Parathyroid adenoma (tissue), 2 donors: ENCODE results near the gene RUFY4.

Source experiments
- H2AFZ ChIP-seq: fragments of 300-600 bp; sonication (generic); one replicate; pipeline ENCODE4 v1.7.0; 2017; ENCODE audit warnings: antibody characterized with exemption, mild to moderate bottlenecking
- H3K27ac ChIP-seq: fragments of 300-600 bp; sonication (generic); one replicate; pipeline ENCODE4 v1.7.0; 2017
- H3K27me3 ChIP-seq: fragments of 300-600 bp; sonication (generic); one replicate; pipeline ENCODE4 v1.7.0; 2017; ENCODE audit warnings: low read length; ENCODE audit not compliant: control insufficient read depth, insufficient read depth
- H3K36me3 ChIP-seq: fragments of 300-600 bp; sonication (generic); one replicate; pipeline ENCODE4 v1.7.0; 2017; ENCODE audit warnings: low read length; ENCODE audit not compliant: control insufficient read depth, insufficient read depth
- H3K4me1 ChIP-seq: fragments of 300-600 bp; sonication (generic); one replicate; pipeline ENCODE4 v1.7.0; 2017; ENCODE audit warnings: control low read depth
- H3K4me2 ChIP-seq: fragments of 300-600 bp; sonication (generic); one replicate; pipeline ENCODE4 v1.7.0; 2017; ENCODE audit warnings: low read length
- H3K4me3 ChIP-seq: fragments of 300-600 bp; sonication (generic); one replicate; pipeline ENCODE4 v1.7.0; 2017; ENCODE audit warnings: low read depth, low read length
- H3K79me2 ChIP-seq: fragments of 300-600 bp; sonication (generic); one replicate; pipeline ENCODE4 v1.7.0; 2017; ENCODE audit warnings: control low read depth
- H3K9ac ChIP-seq: fragments of 300-600 bp; sonication (generic); one replicate; pipeline ENCODE4 v1.7.0; 2017; ENCODE audit warnings: mild to moderate bottlenecking
- H3K9me3 ChIP-seq: fragments of 300-600 bp; sonication (generic); one replicate; pipeline ENCODE4 v1.7.0; 2017; ENCODE audit warnings: low read length; ENCODE audit not compliant: control insufficient read depth
- CTCF ChIP-seq: fragments of 300-600 bp; sonication (generic); IDR thresholded peaks from one replicate; pipeline ENCODE4 v1.7.0; 2017; ENCODE audit warnings: antibody characterized with exemption, mild to moderate bottlenecking
- donor health status: primary hyperparathyroidism.

The RUFY4 gene

GRCh38 chr2:218024336-218024735 is 44.7 kb upstream of the RUFY4 start:
- Histone ChIP-seq H3K27ac (no peak overlapping the region), H3K27me3 (no peaks in the 10 kb centered on the region)

GRCh38 chr2:218024871-218025270 is 44.2 kb upstream of the RUFY4 start:
- Histone ChIP-seq H3K27me3 (no peaks in the 10 kb centered on the region), H3K27ac (no peak overlapping the region), H3K79me2 (no peaks in the 10 kb centered on the region), H3K9me3 (no peaks in the 10 kb centered on the region), H3K4me3 (no peak overlapping the region), H3K4me2 (no peak overlapping the region), H2AFZ (no peak overlapping the region), H3K9ac (no peak overlapping the region), H3K4me1 (peaks cover 6% of the 10 kb centered on the region), H3K36me3 (no peaks in the 10 kb centered on the region)
- TF ChIP-seq CTCF, result no peak

More at GRCh38 chr2:218024336-218024735, 44.7 kb upstream of the RUFY4 start:
- no peak overlapping the region for H2AFZ ChIP-seq
- H3K79me2 ChIP-seq, result no peaks in the 10 kb centered on the region
- H3K4me2 ChIP-seq, result no peak overlapping the region
- no peak for TF ChIP-seq CTCF
- H3K4me1 ChIP-seq, result peaks cover 6% of the 10 kb centered on the region
- H3K9me3 ChIP-seq, result no peaks in the 10 kb centered on the region
- H3K4me3 ChIP-seq, result no peak overlapping the region
- no peaks in the 10 kb centered on the region for H3K36me3 ChIP-seq
- no peak overlapping the region for H3K9ac ChIP-seq

GRCh38 chr2:218026244-218026643 is 42.8 kb upstream of the RUFY4 start:
- H3K36me3 ChIP-seq, result no peaks in the 10 kb centered on the region
- no peak for TF ChIP-seq CTCF
- no peak overlapping the region for H3K4me3 ChIP-seq
- no peaks in the 10 kb centered on the region for H3K27me3 ChIP-seq
- peaks cover 6% of the 10 kb centered on the region for H3K4me1 ChIP-seq
- H3K27ac ChIP-seq, result no peak overlapping the region
- no peak overlapping the region for H3K4me2 ChIP-seq
- H3K9ac ChIP-seq, result no peak overlapping the region
- H3K9me3 ChIP-seq, result no peaks in the 10 kb centered on the region
- no peak overlapping the region for H2AFZ ChIP-seq
- no peaks in the 10 kb centered on the region for H3K79me2 ChIP-seq

- no peak overlapping the region for H2AFZ ChIP-seq
- no peak overlapping the region for H3K4me2 ChIP-seq
- TF ChIP-seq CTCF, result no peak
- H3K36me3 ChIP-seq, result no peaks in the 10 kb centered on the region
- no peak overlapping the region for H3K27ac ChIP-seq
- no peaks in the 10 kb centered on the region for H3K79me2 ChIP-seq
- peaks cover 6% of the 10 kb centered on the region for H3K4me1 ChIP-seq
- H3K9me3 ChIP-seq, result no peaks in the 10 kb centered on the region
- no peak overlapping the region for H3K9ac ChIP-seq
- H3K27me3 ChIP-seq, result no peaks in the 10 kb centered on the region
- H3K4me3 ChIP-seq, result no peak overlapping the region
Observed at GRCh38 chr2:218026676-218027425, 42.2 kb upstream of the RUFY4 start.
